Activated T-helper 1 cell treated with anti-CD3 and anti-CD28 coated beads, Interleukin-12 subunit alpha, Interleukin-12 subunit beta, Interleukin-2, Interleukin-4 antibody, amounts not matched to agents 30 ng/mL and 10 ng/mL and 1 ng/mL, durations not matched to agents 14 hours and 24 hours and 36 hours (primary cell): ENCODE data around the gene TTC21B. TPM values are rescaled to one million over a fixed set of nuclear protein-coding genes. Genes with fewer than 3 reads are reported as not detected.
"Not testable (repeated sequence)": the region's sequence is repeated elsewhere in the genome, so short reads cannot be mapped to it uniquely, and the experiment has no call there.

Source experiments
- DNase-seq: peaks from one replicate; pipeline ENCODE4 v3.0.0; 2021; ENCODE audit warnings: low spot score
- H3K27ac Mint-ChIP-seq: one replicate; pipeline ENCODE4 v1.8.0; 2021; ENCODE audit warnings: mild to moderate bottlenecking, mixed read lengths
- H3K27me3 Mint-ChIP-seq: one replicate; pipeline ENCODE4 v1.8.0; 2022; ENCODE audit warnings: mild to moderate bottlenecking, moderate library complexity, mixed read lengths; ENCODE audit not compliant: insufficient read depth
- H3K36me3 Mint-ChIP-seq: one replicate; pipeline ENCODE4 v1.8.0; 2021; ENCODE audit warnings: low read depth, mixed read lengths
- H3K4me1 Mint-ChIP-seq: one replicate; pipeline ENCODE4 v1.8.0; 2021; ENCODE audit warnings: low read depth, mixed read lengths
- H3K4me3 Mint-ChIP-seq: one replicate; pipeline ENCODE4 v1.8.0; 2021; ENCODE audit warnings: mild to moderate bottlenecking, moderate library complexity, mixed read lengths
- H3K9me3 Mint-ChIP-seq: one replicate; pipeline ENCODE4 v1.8.0; 2021; ENCODE audit warnings: mixed read lengths
- intact Hi-C: fragments of 100-400 bp; cut with micrococcal nuclease; formaldehyde crosslinking; loops from one replicate; pipeline ENCODE4 v1.15.1; 2024
- total RNA-seq: library from RNA; stranded (reverse); gene quantifications from 2 replicates; pipeline ENCODE4 v1.2.3, GENCODE V29; 2022

The TTC21B gene
- 21.0 and 24.6 TPM in 2 replicates for total RNA-seq

DNA sequence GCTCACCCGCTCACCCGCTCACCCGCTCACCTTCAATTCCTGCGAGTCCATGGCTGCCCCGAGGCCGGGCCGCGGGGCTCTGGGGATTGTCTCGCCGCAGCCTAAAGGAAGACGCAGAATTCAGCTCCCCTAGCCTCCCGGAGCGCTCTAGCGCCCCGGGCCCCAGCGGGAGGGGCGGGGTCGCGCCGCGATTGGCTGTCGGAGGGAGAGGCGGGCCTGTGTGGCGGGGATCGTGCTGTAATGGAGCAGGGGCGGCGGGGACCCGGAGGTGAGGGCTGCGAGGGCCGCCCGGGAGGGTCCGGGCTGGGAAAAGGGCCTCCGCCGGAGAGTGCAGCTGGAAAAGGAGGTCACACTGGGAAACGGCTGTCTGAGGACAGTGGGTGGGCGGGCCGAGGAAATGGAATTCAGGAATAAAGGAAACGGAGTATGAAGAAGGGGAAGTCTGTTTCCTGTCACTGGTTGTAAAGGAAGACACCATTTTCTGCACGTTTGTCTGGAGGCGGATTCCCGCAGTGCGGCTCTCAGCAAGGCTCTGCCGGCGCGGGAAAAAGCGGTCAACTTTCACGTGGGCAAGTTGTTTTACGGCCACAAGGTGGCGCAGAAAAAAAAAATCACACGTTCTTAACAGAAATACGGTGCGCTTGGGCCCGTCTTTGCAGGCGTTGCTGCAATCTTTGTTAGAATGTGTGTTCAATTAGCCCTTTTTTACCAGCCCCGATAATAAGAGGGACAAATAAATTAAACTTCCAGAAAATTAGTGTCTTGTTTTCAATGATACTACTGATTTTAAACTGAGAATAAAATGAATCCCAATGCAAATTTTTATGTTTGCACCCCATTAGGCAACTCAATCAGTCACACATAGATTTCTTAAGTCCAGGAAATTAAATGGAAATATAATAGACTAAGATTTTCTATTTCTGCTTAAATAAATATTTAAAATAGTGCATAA, at the start of gene TTC21B:
Gene TTC21B (minus strand): TSS at position 122 of the 952 bp plus-strand sequence. CDS start 71 bp downstream, at position 51.
- Mint-ChIP-seq H3K27ac (no peak within 1 kb of the TSS), H3K36me3 (no peaks in the 10 kb centered on the region), H3K4me1 (peaks cover 11% of the 10 kb centered on the region), H3K4me3 (peak within 1 kb of the TSS; percentile 54), H3K9me3 (no peaks in the 10 kb centered on the region), H3K27me3 (no peaks in the 10 kb centered on the region)
- peak; percentile 92 for DNase-seq
- intact Hi-C loops = loop anchor here (1.0 to 10.0 kb wide), 8 partner anchors 33 to 552 kb away; partner anchors contain the start of genes GALNT3, SCN1A and SCN9A

DNA sequence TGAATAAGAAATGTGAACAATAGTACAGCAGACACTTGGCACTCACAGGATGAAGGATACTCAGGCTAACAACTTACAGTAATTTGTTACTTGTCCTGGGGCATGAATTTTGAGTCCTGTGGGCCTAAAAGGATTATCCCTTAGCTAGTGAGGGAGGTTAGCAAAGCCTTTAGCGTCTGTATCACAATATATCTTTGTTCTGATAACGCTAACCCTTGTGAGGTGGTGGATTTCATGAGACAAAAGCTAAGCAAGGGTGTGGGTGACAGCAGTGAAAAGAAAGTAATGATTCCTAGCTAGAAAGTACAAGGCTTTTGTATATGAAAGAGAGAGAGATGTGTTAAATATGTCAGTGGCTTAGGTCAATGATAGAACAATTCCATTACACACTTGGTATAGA, 46.8 kb upstream of the TTC21B start:
- no peak overlapping the region for H3K27ac Mint-ChIP-seq
- H3K36me3 Mint-ChIP-seq = no peaks in the 10 kb centered on the region
- intact Hi-C loops = no loop called here
- H3K4me3 Mint-ChIP-seq = no peak overlapping the region
- H3K27me3 Mint-ChIP-seq = no peaks in the 10 kb centered on the region
- H3K4me1 Mint-ChIP-seq = no peaks in the 10 kb centered on the region
- DNase-seq = no peak
- no peaks in the 10 kb centered on the region for H3K9me3 Mint-ChIP-seq

DNA sequence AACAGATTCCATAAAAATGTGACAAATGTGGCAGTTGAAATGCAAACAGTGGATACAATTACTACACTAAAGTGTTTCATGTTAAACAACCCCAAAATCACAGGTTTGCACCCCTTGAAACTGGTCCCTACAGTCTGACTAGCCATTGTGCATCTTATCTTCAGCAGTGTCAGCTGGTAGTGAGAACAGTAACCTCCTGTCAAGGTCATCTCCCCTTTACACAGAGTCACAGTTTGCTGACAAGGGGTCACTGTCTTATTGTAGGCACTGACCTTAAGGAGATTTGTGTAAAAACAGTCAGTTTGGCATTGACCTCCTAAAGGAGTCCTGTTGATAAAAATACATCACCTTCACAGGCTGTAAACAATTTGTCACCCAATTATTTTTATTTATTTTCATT, 37.3 kb upstream of the TTC21B start:
- intact Hi-C loops = no loop called here
- DNase-seq = no peak
- Mint-ChIP-seq H3K36me3 (no peaks in the 10 kb centered on the region), H3K4me3 (no peak overlapping the region), H3K27me3 (no peaks in the 10 kb centered on the region), H3K4me1 (no peaks in the 10 kb centered on the region), H3K9me3 (no peaks in the 10 kb centered on the region), H3K27ac (no peak overlapping the region)

DNA sequence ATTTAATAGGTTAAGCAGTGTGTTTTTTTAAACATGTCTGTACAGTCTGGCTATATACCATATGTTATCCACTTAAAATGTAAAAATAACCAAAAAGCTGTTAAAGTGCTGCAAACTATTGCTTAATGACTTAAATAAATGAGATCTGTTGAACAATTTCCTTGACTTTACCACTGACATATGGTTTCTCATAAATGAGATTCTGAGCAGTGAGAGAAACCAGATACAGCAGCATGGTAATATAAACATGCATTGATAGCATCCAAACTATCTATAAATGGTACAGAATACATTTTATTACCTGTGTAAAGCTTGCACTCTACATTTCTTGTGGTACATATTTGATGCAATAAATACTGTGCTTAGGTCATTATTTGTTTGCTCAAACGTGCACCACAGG, 36.3 kb upstream of the TTC21B start:
- H3K27me3 Mint-ChIP-seq = no peaks in the 10 kb centered on the region
- H3K9me3 Mint-ChIP-seq = no peaks in the 10 kb centered on the region
- no peak for DNase-seq
- H3K4me1 Mint-ChIP-seq = no peaks in the 10 kb centered on the region
- no peaks in the 10 kb centered on the region for H3K36me3 Mint-ChIP-seq
- H3K27ac Mint-ChIP-seq = no peak overlapping the region
- intact Hi-C loops = no loop called here
- H3K4me3 Mint-ChIP-seq = no peak overlapping the region

DNA sequence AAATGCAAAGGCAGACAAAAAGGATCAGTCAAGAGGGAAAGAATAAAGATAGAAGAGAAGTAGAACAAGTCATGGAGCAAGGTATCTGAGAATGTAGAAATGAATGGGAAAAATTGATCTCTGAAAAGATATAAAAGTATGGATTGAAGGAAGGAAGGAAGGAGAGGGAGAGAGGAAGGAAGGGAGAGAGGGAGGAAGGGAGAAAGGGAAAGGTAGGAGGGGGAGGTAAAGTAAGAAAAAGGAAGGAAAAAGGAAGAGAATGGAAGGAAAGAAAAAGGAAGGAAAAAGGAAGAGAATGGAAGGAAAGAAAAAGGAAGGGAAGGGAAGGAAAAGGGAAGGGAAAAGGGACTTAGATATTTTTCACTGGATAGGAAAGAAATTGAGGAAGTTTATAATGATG, 31.5 kb upstream of the TTC21B start:
- intact Hi-C loops = no loop called here
- H3K36me3 Mint-ChIP-seq = no peaks in the 10 kb centered on the region
- no peak overlapping the region for H3K27ac Mint-ChIP-seq
- H3K4me1 Mint-ChIP-seq = no peaks in the 10 kb centered on the region
- no peak for DNase-seq
- no peaks in the 10 kb centered on the region for H3K27me3 Mint-ChIP-seq
- no peak overlapping the region for H3K4me3 Mint-ChIP-seq
- no peaks in the 10 kb centered on the region for H3K9me3 Mint-ChIP-seq

DNA sequence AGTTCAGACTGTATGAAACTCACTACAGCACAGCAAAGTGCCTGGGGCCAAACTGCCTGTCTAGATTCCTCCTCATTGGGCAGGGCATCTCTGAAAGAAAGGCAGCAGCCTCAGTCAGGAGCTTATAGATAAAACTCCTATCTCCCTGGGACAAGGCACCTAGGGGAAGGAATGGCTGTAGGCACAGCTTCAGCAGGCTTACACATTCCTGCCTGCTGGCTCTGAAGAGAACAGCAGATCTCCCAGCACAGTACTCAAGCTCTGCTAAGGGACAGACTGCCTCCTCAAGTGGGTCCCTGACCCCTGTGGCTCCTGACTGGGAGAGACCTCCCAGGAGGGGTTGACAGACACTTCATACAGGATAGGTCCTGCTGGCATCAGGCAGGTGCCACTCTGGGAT, 18.6 kb upstream of the TTC21B start:
- intact Hi-C loops, H3K27me3 Mint-ChIP-seq, H3K4me1 Mint-ChIP-seq, H3K36me3 Mint-ChIP-seq, DNase-seq, H3K27ac Mint-ChIP-seq, H3K9me3 Mint-ChIP-seq, H3K4me3 Mint-ChIP-seq: not testable (repeated sequence)

DNA sequence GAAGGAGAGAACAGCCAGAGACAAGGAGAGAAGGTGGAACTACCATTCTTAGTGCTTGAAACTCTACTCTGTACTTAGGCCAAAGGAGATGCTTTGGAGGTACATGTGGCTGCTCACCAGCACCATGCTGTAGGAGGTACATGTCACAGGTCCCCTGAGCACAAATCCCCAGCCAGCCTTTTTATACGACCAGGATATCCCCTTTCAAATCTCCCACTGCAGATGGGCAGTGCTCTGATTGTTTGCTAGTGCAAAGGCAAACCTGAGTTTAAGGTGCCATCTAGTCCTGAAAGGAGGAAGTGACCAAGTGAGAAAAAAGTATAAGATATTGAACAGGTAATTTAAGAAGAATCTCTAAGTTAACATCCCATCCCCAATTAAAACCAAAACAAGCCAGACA, 17.1 kb upstream of the TTC21B start:
- H3K36me3 Mint-ChIP-seq = no peaks in the 10 kb centered on the region
- intact Hi-C loops = no loop called here
- H3K27me3 Mint-ChIP-seq = peaks cover 7% of the 10 kb centered on the region
- H3K4me3 Mint-ChIP-seq = no peak overlapping the region
- H3K9me3 Mint-ChIP-seq = no peaks in the 10 kb centered on the region
- no peak overlapping the region for H3K27ac Mint-ChIP-seq
- H3K4me1 Mint-ChIP-seq = no peaks in the 10 kb centered on the region
- DNase-seq = no peak

DNA sequence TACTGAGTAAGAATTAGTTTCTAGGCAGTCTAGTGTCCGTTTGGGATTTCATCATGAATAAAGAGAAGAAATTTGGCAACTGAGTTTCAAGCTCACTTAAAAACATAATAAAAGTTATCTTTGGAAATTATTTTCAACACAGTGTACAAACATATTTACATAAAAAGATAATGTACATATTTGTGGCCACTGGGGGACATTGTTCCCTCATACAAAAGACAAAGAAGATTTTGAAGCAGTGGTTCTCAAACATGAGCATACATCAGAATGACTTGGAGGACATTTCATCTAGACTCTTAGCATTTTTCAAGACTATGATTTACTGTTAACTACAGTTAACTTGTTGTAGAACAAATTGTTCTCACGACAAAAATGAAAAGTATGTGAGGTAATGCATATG, 15.7 kb upstream of the TTC21B start:
- H3K36me3 Mint-ChIP-seq = no peaks in the 10 kb centered on the region
- no peak for DNase-seq
- no peak overlapping the region for H3K27ac Mint-ChIP-seq
- no peaks in the 10 kb centered on the region for H3K9me3 Mint-ChIP-seq
- intact Hi-C loops = no loop called here
- no peak overlapping the region for H3K4me3 Mint-ChIP-seq
- H3K4me1 Mint-ChIP-seq = no peaks in the 10 kb centered on the region
- H3K27me3 Mint-ChIP-seq = peaks cover 10% of the 10 kb centered on the region

DNA sequence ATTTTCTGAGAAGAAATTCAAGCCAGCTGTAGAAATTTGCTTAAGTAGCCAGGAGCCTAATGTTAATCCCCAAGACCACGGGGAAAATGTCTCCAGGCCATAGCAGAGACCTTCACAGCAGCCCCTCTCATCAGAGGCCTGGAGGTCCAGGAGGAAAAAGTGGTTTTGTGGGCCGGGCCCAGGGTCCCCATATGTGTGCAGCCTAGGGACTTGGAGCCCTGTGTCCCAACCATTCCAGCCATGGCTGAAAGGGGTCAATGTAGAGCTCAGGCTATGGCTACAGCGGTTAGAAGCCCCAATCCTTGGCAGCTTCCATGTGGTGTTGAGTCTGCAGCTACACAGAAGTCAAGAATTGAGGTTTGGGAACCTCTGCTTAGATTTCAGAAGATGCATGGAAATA, 14.2 kb upstream of the TTC21B start:
- intact Hi-C loops = no loop called here
- no peaks in the 10 kb centered on the region for H3K9me3 Mint-ChIP-seq
- DNase-seq = no peak

DNA sequence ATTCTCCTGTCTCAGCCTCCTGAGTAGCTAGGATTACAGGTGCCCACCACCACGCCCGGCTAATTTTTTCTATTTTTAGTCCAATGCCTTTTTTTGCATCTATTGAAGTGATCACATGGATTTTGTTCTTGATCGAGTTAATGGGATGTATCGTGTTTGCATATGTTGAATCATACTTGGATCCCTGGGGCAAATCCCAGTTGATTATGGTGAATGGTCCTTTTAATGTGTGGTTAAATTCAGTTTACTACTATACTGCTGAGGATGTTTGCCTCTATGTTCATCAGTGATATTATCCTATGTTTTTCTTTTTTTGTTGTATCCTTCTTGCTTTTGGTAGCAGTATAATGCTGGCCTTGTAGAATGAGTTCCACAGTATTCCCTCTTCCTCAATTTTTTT, 8.2 kb upstream of the TTC21B start:
- H3K4me1 Mint-ChIP-seq = no peaks in the 10 kb centered on the region
- peaks cover 9% of the 10 kb centered on the region for H3K27me3 Mint-ChIP-seq
- H3K9me3 Mint-ChIP-seq = no peaks in the 10 kb centered on the region
- no peak overlapping the region for H3K4me3 Mint-ChIP-seq
- H3K27ac Mint-ChIP-seq = no peak overlapping the region
- intact Hi-C loops = no loop called here
- DNase-seq = no peak
- H3K36me3 Mint-ChIP-seq = no peaks in the 10 kb centered on the region

More for the DNA sequence above, 14.2 kb upstream of the TTC21B start:
- Mint-ChIP-seq H3K4me1 (no peaks in the 10 kb centered on the region), H3K36me3 (no peaks in the 10 kb centered on the region), H3K27ac (no peak overlapping the region), H3K27me3 (peaks cover 16% of the 10 kb centered on the region), H3K4me3 (no peak overlapping the region)

DNA sequence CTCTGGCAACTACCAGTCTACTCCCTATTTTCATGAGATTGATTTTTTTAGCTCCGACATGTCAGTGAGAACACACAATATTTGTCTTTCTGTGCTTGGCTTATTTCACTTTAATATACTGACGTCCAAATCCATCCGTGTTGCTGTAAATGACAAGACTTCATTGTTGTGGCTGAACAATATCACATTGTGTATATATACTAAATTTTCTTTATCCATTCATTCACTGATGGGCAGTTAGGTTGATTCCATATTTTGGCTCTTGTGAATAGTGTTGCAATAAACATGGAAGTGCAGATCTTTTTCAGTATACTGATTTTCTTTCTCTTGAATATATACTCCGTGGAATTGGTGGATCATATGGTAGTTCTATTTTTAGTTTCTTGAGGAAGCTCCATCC, 5.8 kb upstream of the TTC21B start:
- intact Hi-C loops = loop anchor here (10.0 kb wide), 1 partner anchor 415 kb away; the partner anchor contains the start of gene SCN9A
- H3K4me3 Mint-ChIP-seq = no peak overlapping the region
- no peaks in the 10 kb centered on the region for H3K9me3 Mint-ChIP-seq
- peaks cover 7% of the 10 kb centered on the region for H3K27me3 Mint-ChIP-seq
- no peaks in the 10 kb centered on the region for H3K36me3 Mint-ChIP-seq
- peaks cover 11% of the 10 kb centered on the region for H3K4me1 Mint-ChIP-seq
- no peak overlapping the region for H3K27ac Mint-ChIP-seq
- DNase-seq = no peak

DNA sequence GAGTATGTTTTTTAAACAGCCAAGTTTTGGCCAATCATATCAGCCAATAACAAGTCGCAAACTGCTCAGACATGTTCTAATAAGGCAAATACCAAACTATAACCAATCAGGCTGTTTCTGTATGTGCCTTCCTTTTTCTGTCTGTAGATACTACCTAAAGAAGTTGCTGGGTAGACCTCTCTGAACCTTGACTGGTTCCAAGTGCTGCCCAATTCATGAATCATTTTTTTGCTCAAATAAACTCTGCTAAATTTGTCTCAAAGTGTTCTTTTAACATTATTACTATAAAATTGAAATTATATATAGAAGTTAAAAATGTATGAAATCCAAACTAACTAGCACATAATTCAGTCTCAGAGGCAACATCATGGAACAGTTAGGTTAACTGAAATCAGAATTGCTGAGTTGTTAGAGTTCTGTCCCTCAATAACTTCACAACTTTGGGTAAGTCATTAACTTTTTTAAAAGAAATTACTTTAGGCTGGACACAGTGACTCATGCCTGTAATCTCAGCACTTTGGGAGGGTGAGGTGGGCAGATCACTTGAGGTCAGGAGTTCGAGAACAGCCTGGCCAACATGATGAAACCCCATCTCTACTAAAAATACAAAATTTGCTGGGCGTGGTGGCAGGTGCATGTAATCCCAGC, 4.9 kb upstream of the TTC21B start:
- Mint-ChIP-seq H3K4me3 (no peak overlapping the region), H3K9me3 (no peaks in the 10 kb centered on the region), H3K4me1 (peaks cover 11% of the 10 kb centered on the region), H3K27me3 (peaks cover 3% of the 10 kb centered on the region), H3K36me3 (no peaks in the 10 kb centered on the region), H3K27ac (no peak overlapping the region)
- intact Hi-C loops = loop anchor here (10.0 kb wide), 1 partner anchor 416 kb away; the partner anchor contains the start of gene SCN9A
- DNase-seq = no peak

DNA sequence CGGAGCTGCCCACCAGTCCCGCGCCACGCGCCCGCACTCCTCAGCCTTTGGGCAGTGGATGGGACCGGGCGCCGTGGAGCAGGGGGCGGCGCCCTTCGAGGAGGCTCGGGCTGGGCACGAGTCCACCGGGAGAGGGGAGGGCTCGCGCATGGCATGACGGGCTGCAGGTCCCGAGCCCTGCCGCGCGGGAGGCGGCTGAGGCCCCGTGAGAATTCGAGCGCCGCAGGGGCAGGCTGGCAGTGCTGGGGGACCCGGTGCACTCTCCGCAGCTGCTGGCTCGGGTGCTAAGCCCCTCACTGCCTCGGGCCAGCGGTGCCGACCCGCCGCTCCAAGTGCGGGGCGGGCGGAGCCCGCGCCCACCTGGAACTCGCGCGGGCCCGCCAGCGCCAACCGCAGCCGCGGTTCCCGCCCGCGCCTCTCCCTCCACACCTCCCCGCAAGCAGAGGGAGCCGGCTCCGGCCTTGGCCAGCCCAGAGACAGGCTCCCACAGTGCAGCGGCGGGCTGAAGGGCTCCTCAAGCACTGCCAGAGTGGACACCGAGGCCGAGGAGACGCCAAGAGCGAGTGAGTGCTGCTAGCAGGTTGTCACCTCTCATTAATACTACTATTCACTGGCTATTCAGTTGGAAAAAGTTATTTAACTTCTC, 3.6 kb upstream of the TTC21B start:
- Mint-ChIP-seq H3K27ac (no peak overlapping the region), H3K4me3 (no peak overlapping the region), H3K36me3 (no peaks in the 10 kb centered on the region), H3K4me1 (peaks cover 11% of the 10 kb centered on the region), H3K27me3 (no peaks in the 10 kb centered on the region), H3K9me3 (no peaks in the 10 kb centered on the region)
- intact Hi-C loops = loop anchor here (10.0 kb wide), 1 partner anchor 418 kb away; the partner anchor contains the start of gene SCN9A
- DNase-seq = no peak
